Stimulated activated CD4-positive, alpha-beta T cell treated with anti-CD3 and anti-CD28 coated beads, TNF-alpha, amount 100 ng/mL, for 1 hour (primary cell): ENCODE results near the gene FNDC10.

Experiments
- DNase-seq, 3 donors: peaks; one replicate each; pipeline ENCODE4 v3.0.0-alpha.2; 2020; ENCODE audit warnings: low read depth in 3 of 3, low spot score in 1 of 3

The FNDC10 gene

GRCh38 chr1:1550087-1550486 lies 49.8 kb downstream of the FNDC10 start:
- DNase-seq = no peak

- no peak for DNase-seq
Observed at GRCh38 chr1:1548591-1548990, 51.3 kb downstream of the FNDC10 start.
